GM12874 (cell line): ENCODE measurements around the gene RPS28.

Source experiments
- CTCF ChIP-seq: IDR thresholded peaks from 2 replicates; pipeline ENCODE4 v1.5.1; 2011; ENCODE audit warnings: low read depth, mild to moderate bottlenecking, control low read depth, low read length, moderate library complexity; ENCODE audit not compliant: insufficient read depth

The RPS28 gene

GRCh38 chr19:8343483-8343844 lies 22.2 kb downstream of the RPS28 start:
- no peak for TF ChIP-seq CTCF

GRCh38 chr19:8352134-8352827 lies 31.0 kb downstream of the RPS28 start:
- no peak for TF ChIP-seq CTCF

GRCh38 chr19:8355631-8356402 lies 34.5 kb downstream of the RPS28 start:
- TF ChIP-seq CTCF = no peak

DNA sequence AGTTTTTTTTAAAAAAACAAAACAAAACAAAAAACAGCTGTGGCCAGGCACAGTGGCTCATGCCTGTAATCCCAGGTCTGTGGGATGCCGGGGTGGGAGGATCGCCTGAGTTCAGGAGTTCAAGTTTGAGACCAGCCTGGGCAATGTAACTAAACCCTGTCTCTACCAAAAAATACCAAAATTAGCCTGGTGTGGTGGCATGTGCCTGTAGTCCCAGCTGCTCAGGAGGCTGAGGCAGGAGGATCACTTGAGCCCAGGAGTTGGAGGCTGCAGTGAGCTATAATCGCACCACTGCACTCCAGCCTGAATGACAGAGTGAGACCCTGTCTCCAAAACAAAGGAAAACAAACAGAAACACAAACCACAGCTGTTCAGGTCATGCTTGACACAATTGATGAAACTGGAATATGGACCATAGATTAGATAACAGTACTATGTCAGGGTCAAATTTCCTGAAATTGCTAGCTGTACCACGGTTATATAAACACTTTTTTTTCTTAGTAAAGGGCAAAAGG lies 35.8 kb downstream of the RPS28 start:
- no peak for TF ChIP-seq CTCF

- no peak for TF ChIP-seq CTCF
Observed at GRCh38 chr19:8358948-8359347, 37.7 kb downstream of the RPS28 start.

DNA sequence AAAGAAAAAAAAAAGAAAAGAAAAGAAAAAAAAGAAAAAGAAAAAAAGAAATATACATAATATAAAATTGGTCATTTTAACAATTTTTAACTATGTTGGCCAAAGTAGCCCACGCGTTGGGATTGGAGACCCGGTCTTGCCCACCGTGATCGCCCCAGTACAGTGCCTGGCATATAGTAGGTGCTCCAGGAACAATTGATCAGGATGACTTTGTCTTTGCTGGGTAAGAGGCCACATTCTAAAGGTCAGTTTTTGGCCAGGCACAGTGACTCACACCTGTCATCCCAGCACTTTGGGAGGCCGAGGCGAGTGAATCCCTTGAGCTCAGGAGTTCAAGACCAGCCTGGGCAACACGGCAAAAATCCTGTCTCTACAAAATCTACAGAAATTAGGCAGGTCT lies 38.9 kb downstream of the RPS28 start:
- no peak for TF ChIP-seq CTCF

DNA sequence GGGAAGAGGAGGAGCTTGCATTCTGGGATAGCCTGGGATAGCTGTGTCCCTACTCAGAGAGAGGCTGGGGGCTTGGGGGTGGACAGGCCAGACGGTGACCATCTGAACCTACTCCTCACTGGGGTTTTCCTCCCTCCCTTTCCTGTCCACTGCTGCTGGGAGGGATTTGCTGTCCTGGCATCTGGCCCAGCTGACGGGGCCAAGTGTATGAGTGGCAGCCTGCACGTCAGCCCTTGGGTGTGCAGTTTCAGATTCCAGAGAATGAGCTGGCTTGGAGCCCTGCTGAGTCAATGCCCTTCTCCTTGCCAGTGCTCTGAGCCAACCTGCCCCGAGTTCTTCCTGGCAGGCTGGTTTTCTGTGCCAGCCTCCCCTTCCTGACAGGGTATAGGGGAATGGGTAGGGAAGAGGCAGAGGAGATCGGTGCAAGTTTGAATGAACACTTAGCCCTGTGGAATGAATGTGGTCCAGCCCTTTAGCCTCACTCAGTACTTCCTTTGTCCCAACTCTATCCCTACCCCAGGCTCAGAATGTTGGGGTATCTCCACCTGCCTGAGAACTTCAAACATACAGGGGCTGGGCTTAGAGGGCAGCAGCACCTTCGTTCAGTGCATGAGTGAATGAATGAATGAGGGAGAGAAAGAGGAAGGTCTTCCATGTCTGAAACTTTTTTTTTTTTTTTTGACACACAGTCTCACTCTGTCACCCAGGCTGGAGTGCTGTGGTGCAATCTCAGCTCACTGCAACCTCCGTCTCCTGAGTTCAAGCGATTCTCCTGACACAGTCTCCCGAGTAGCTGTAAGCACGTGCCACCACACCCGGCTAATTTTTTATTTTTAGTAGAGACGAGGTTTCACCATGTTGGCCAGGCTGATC lies 40.9 kb downstream of the RPS28 start:
- no peak for TF ChIP-seq CTCF
